T47D (cell line): ENCODE results near the gene GATAD2B.
A peak's percentile ranks its signal among the peaks of the same experiment; 100 is the strongest.

Experiments used
- DNase-seq, 2 experiments: peaks; one replicate each; pipeline versions ENCODE4 v3.0.0 to v3.0.0-alpha.2; 2011 to 2012; ENCODE audit warnings: low read depth in 1 of 2, low spot score in 1 of 2
- JUND ChIP-seq: IDR thresholded peaks from 2 replicates; pipeline ENCODE4 v1.6.1; 2012; ENCODE audit warnings: low read depth
- in situ Hi-C: cut with HindIII; loops from 2 replicates; pipeline ENCODE4 v1.10.0; 2016; ENCODE audit warnings: low sequenced_read_pairs, low pct_unique_long_range_greater_than_20kb

Gene GATAD2B

DNA sequence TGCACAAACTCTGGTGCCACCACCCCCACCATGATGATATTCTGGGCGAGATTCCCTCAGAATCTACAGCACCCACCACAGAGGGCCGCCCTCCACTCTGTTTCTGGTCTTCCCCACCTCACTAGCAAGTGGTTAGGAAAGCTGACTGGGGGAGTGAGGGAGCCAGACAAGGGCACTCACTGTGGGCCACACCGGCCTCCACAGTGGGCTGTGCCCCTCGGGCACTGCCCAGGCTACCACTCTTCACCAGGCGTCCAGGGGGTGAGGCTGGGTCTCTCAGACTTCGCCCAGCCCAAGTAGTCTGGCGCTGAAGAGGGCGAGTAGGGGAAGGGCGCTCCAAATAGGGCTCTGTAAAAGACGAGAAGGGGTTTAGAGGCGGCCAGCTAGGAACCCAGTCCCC, 11.2 kb upstream of the GATAD2B start:
- no peak for TF ChIP-seq JUND
- in situ Hi-C loops = no loop called here
- no peak for DNase-seq

DNA sequence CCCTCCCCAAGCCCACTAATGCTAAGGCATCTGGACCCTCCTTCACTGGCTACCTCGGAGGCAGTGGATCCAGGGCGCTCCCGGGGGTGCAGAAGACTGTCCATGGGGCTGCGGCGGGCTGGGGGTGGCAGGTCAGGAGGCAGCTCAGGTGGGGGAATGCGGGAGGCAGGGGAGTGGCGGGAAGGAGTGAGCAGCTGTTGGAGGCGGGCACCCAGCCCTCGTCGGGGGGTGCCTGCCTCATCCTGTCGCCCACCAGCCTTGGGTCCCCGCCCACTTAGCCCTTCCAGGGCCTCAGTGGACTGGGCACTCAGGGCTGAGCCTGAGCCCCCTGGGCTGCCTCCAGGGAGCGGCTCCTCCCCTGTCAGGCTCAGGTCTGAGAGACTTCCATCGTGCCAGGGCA, 10.7 kb upstream of the GATAD2B start:
- TF ChIP-seq JUND = no peak
- DNase-seq = no peak
- in situ Hi-C loops = no loop called here

DNA sequence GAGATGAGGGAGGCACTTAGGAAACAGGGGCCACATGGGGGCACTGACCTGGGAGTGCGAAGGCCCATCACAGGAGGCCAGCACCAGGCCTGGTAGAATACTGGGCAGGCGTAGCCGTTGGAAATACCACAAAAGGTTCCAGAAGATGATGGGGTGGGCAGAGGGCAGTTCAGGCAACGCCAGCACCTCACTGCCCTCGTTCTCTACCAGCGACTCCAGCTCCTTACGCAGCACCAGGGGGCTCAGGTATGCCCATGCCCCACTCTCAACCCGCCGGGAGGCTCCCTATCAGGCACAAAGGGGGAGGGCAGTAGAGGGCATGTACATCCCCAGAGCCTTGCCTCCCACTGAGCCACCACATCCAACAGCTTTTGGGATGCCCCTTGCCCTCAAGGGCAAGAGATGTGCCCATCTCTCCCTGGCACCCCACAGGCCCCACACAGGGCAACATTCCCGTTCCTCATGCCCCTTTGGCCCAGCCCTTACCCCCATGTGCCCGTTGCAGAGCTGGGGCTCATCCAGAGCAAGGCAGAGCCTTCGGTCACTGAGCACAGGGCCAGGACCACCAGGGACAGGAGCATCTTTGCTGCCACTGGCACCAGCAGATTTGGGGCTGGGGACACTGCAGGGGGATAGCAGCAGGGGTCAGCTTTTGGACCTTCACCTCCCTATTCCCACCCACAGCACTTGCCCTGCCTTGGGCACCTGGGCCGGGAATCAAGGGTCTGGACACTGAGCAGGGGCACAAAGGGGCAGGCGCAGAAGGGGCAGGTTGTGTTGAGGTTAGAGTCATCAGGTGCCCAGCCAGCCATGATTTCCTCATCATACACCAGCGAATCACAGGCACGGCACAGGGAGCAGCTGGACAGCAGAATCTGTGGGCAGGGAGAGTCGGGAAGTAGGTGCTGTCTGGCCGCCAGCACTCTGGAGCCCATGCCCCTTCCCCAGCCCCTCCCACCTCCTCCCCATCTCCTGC, 9.7 kb upstream of the GATAD2B start:
- in situ Hi-C loops = no loop called here
- no peak for TF ChIP-seq JUND
- no peak for DNase-seq

DNA sequence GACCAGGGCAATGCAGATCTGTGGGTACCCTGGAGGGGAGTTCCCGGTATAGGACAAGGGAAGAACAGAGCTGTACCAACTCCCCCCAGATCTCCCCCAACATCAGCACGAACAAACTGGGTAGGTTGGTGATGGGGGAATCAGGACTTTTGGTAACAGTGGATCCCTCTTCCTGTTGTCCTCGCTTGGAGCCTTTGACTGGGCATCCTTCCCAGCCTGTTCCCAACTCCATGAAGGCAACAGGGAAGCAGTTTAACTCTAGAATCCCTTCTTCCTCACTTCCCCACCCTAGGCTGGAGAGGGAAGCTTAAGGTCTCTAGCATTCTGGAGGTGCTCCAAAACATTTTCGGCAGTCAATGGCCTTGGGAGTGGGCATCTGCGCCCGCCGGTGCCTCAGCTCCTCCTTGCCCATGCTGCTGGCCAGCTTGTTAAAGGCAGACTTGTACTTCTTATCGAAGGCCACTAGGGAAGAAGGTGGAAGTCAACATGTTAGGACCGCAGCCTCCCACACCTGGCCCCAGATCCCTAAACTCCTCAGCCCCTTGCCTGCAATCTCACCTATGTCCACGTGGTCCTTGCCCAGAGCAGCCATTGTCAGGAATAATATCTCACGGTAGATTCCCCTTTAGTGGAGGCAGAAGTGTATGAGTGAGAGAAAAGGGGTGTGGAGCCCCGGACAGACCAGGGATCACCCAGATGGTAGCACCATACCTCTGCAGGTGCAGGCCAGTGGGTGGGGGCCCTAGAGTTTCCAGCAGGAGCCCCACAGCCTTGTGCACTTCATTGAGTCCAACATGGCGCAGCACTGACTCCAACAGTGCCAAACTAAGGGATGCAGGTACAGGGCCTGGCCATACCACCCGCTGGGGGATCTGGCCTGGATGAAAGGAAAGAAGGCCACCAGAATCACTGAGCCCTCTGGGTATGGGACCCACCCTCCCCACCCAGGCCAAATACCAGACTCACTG, 7.5 kb upstream of the GATAD2B start:
- in situ Hi-C loops = no loop called here
- TF ChIP-seq JUND = no peak
- DNase-seq = no peak

DNA sequence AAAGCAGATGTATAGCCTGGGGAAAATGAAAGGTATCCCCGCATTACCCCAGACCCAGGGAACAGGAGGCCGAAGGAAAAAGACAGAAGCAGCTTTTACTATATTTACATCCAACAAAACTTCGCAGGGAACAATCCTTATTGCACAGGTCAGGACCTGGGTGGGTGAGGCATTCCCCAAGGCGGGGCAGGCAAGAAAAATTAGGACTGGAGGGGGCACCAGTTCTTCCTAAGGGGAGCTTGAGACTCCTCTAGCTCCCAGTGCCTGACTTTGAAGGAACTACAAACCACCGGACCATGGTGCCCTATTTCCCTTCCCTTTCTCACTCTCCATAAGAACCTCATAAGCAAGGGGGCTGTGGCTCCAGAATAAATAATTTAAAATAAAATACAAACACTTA, 6.7 kb upstream of the GATAD2B start:
- in situ Hi-C loops = no loop called here
- no peak for TF ChIP-seq JUND
- no peak for DNase-seq

DNA sequence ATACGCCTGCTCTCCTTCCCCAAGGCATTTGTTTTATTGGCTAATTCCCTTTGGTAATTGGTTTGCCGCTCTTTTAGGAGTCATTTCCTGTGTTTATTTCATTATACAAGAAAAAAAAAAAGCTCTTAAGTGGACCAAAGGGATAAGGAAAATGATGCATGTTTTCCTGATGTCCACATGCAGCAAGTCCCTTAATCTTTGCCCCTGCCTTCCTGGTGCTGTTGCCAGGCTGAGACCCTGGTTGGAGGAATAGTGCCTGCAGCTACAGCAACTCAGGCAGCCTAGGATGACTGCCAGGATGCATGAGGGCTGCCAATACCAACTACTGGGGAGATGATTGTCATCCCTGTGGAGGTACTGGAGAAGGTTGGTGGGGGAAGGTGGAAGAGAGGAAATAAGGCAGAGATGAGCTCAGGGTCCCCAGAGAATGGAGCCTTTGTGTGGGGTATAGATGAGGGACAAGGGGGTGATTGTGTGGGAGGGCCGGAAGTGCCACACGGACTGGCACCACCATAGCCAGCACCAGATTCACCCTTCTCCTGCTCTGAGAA, 6.1 kb upstream of the GATAD2B start:
- DNase-seq = no peak
- no peak for TF ChIP-seq JUND
- in situ Hi-C loops = no loop called here

DNA sequence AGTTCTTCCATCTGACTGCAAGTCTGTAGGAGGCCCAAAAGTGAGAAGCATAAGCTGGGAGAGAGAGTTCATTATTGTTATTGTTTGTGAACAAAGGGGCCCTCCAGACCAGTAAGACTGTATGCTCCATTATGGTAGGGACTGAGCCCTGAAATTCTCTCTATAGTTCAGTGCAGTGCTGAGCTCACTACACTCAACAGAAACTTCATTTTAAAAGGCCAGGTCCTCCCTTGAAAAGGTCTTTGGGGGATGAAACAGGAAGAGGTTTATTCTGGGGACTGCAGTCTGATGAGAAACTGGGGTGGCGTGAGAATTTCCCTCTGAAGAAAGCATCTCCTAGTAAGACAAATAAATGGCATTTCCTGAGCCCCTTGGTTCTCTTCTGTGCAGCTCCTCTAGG, 5.5 kb upstream of the GATAD2B start:
- TF ChIP-seq JUND = no peak
- no peak for DNase-seq
- in situ Hi-C loops = no loop called here

DNA sequence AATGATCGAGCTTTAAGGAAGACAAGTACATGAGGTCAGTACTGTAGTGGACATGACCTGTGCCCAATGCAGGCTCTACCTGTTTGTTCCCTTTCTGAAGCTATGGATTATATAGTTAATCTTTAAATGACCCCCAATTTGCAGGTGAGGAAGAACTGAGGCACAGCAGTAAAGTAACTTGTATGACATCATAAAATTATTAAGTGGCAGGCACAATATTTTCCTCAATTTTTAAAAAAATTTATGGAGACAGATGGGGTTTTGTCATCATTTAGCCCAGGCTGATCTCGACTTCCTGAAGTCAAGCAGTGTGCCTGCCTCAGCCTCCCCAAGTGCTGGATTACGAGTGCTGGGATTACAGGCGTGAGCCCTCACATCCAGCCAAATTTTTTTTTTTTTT, 3.6 kb upstream of the GATAD2B start:
- in situ Hi-C loops = no loop called here
- DNase-seq = no peak
- no peak for TF ChIP-seq JUND

DNA sequence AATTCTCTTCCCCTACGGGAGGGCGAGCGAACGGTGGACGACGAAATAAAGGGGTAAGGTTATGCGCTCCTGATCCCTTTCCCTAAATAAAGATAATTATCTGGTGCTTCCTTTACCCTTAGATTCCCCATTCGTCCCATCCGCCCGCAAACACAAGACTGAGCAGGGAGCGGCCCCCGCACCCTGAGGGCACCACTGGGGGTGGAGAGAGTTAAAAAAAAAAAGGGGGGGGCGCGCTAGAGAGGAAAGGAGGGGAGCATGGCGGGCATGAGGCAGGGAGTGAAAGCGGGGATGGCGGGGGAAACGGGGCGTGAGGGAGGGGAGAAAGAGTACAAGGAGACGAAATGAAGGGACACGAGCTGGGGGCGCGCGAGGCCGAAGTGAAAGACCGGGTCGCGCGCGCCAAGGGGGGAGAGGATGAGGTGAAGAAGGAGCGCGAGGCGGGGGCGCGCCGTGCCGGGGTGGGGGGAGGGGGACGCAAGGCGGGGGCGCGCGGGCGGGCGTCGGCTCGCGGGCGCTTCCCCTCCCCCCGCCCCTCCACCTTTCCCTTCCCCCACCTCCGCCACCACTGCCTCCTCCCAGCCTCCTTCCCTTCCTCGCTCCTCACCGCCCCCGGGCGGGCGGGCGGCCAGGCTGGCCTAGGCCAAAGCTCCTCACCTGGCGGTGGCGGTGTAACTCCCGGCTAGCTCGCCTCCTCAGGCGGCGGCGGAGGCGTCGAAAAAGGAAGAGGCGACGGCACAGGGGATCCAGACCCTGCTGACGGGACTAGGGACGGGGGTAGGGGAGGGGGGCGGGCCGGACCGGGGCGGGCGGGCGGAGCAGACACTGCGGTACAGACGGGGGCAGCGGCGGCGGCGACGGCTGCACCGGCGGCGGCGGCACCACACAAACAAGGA, 448 bp downstream of the GATAD2B start:
- in situ Hi-C loops = no loop called here
- DNase-seq = peak; percentile 51 to 87
- TF ChIP-seq JUND = no peak

DNA sequence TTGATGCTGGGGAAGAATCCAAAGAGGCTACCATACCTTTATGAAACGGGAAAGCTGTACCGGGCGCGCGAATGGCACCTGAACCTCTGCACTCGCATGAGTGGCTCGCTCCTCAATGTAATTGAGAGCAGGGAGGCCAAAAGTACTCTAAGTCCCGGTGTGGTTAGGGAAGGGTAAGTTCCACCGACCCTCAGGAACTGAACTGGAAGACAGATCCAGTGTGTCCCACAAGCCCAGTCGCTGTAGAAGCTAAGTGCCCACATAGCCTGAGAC, 1.0 kb downstream of the GATAD2B start:
- in situ Hi-C loops = no loop called here
- TF ChIP-seq JUND = no peak
- DNase-seq = no peak

DNA sequence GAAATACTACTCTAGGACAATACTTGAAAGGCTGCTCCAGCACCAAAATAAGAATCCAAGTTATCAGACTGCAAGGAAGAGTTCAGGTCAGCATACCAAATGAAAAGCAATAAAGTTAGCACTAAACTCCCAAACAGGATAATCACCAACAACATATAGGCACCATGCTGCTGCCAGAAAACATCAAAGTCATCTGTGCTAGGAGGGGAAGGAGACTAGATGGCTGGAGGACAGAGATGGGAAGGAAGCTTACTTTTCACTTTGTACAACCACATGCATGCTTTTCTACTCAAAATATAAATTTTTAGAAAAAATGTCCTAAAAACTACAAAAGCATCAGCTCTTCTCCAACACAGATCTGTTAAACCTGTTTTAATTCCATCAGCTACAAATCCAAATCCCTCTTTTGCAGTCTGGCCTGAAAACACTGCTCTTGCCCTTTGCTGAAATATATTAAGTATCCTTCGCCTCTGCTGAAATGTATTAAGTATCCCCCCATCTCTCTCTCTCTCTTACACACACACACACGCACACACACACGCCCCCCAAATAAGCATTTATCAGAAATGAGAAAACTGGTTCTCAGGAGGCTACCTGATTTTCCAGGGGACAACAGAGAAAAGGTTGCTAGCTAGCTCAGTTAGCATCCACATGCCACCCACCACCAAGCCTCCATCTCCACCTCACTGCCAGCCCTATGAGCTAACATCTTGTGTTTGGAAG, 1.5 kb downstream of the GATAD2B start:
- no peak for DNase-seq

More for the DNA sequence above, 1.5 kb downstream of the GATAD2B start:
- in situ Hi-C loops = no loop called here
- no peak for TF ChIP-seq JUND
